ENCODE data around the gene PLCH1. TPM values are rescaled to one million over a fixed set of nuclear protein-coding genes. Genes with fewer than 3 reads are reported as not detected.

PLCH1 gene
- total RNA-seq, 1 experiment from 2014 or later, result 3.8 TPM

- RAD21 ChIA-PET (ENCODE audit: low non-redundant PET in 1 of 2, low total read pairs in 2 of 2, uncharacterized antibody in 2 of 2, unreplicated experiment in 2 of 2), result no interaction called here
- peaks cover 0 to 10% of the 10 kb centered on the region in 2 experiments; a peak in 1 of 4 replicates for H3K4me1 ChIP-seq (ENCODE audit: control insufficient read depth in 1 of 2, insufficient read depth in 2 of 2, low read length in 2 of 2)
Observed at GRCh38 chr3:155420406-155420805, 324.5 kb downstream of the PLCH1 start.

More at GRCh38 chr3:155420406-155420805, 324.5 kb downstream of the PLCH1 start:
- POLR2A ChIA-PET, result no interaction called here
- H4K20me1 ChIP-seq (ENCODE audit: insufficient read depth), result no peaks in the 10 kb centered on the region
- no peak overlapping the region for H3K4me2 ChIP-seq (ENCODE audit: low read length)
- H3K27me3 ChIP-seq (ENCODE audit: insufficient read depth, low read length), result no peaks in the 10 kb centered on the region
- BruUV-seq (replicated peaks), result no TSS peak
- TF ChIP-seq POLR2A (IDR thresholded peaks at IDR 0.05; ENCODE audit: borderline replicate concordance, extremely low read depth, insufficient read depth, insufficient read length), result no peak
- no peak for TF ChIP-seq MAX (IDR thresholded peaks at IDR 0.05)
- no peak for TF ChIP-seq JUND (IDR thresholded peaks at IDR 0.05)
- no peak for TF ChIP-seq ZFX (IDR thresholded peaks at IDR 0.05)
- no peak for TF ChIP-seq ATF3 (IDR thresholded peaks at IDR 0.05)
- TF ChIP-seq SIN3A (IDR thresholded peaks at IDR 0.05; ENCODE audit: low read depth), result no peak
- TF ChIP-seq REST (IDR thresholded peaks at IDR 0.05; ENCODE audit: low read depth), result no peak
- TF ChIP-seq ZNF274 (IDR thresholded peaks at IDR 0.05; ENCODE audit: low read depth, low read length), result no peak
- TF ChIP-seq EZH2phosphoT487 (IDR thresholded peaks at IDR 0.05; ENCODE audit: borderline replicate concordance), result no peak
- no peak for TF ChIP-seq EZH2 (IDR thresholded peaks at IDR 0.05)
- no peak for TF ChIP-seq POLR2AphosphoS5 (IDR thresholded peaks at IDR 0.05; ENCODE audit: low read depth, low read length)
- TF ChIP-seq CBX3 (IDR thresholded peaks at IDR 0.05; ENCODE audit: low read depth), result no peak
- TF ChIP-seq FOSL1 (IDR thresholded peaks at IDR 0.05; ENCODE audit: low read depth), result no peak
- TF ChIP-seq CTCF (IDR thresholded peaks at IDR 0.05 in 2 of 3, conservative IDR thresholded peaks at IDR 0.05 in 1 of 3; ENCODE audit: borderline replicate concordance in 1 of 3, insufficient read depth in 1 of 3, low read depth in 2 of 3, low read length in 2 of 3), result no peak
- H3K27ac ChIP-seq (ENCODE audit: low read depth, low read length), result no peak overlapping the region
- no peak for ATAC-seq
- intact Hi-C loops (cut with micrococcal nuclease), result loop anchor here (5.0 kb wide), 1 partner anchor 918 kb away; no protein-coding TSS in a partner anchor
- no peak overlapping the region for H3K9ac ChIP-seq (ENCODE audit: low read length)
- H3K9me3 ChIP-seq (ENCODE audit: control insufficient read depth in 1 of 2, insufficient read depth in 1 of 2, low read depth in 1 of 2, low read length in 2 of 2), result no peaks in the 10 kb centered on the region
- no peak for DNase-seq (ENCODE audit: low read depth, low spot score)
- H3K4me3 ChIP-seq (replicated peaks in 1 of 2; ENCODE audit: low read depth in 1 of 2, low read length in 2 of 2), result no peak overlapping the region
- H3K36me3 ChIP-seq (ENCODE audit: control insufficient read depth in 1 of 2, insufficient read depth in 2 of 2, low read length in 2 of 2), result no peaks in the 10 kb centered on the region
- H2AFZ ChIP-seq (ENCODE audit: low read depth, low read length, poor library complexity, severe bottlenecking), result no peak overlapping the region
- no peaks in the 10 kb centered on the region for H3K9me2 ChIP-seq (ENCODE audit: insufficient read depth)
- H3K79me2 ChIP-seq (ENCODE audit: insufficient read depth, low read length), result no peaks in the 10 kb centered on the region
- CTCF ChIA-PET, result no interaction called here
